ENCODE data around the gene PLSCR2.
"Not testable (repeated sequence)": the region's sequence is repeated elsewhere in the genome, so short reads cannot be mapped to it uniquely, and the experiment has no call there.

PLSCR2 gene

GRCh38 chr3:146485297-146485696, 15.9 kb upstream of the PLSCR2 start:
- in situ Hi-C loops (cut with HindIII; ENCODE audit: low sequenced_read_pairs), result no loop called here

DNA sequence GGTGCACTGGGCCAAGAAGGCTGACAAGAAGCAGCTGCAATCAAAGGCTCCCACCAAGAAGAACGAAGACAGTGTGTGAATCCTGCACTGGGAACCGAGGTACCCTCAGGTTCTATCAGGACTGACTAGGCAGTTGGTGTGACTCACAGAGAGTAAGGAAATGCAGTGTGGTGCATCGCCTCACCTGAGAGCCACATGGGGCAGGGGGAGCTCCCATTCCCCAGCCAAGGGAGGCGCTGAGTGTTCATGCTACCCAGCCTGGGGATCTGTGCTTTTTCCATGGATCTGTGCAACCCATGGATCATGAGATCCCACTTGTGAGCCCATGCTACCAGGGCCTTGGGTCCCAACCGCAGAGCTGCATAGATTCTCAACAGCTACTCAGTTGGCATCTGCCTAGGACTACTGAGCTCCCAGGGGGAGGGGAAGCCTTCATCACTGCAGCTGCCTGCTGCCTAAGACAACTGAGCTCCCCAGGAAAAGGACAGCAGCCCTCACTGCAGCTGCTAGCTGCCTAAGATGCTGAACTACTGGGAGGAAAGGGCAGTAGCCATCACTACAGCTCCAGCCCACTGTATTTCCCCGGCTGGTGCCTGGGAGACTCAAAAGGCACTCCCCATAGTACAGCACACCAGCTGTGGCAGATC, 6.9 kb upstream of the PLSCR2 start:
- no peak for DNase-seq (ENCODE audit: low read depth)
- no peak for TF ChIP-seq CTCF (IDR thresholded peaks at IDR 0.05; ENCODE audit: low read depth, low read length, missing control alignments)
- no peak overlapping the region for H3K4me3 ChIP-seq (ENCODE audit: low read depth, low read length)
- in situ Hi-C loops (cut with HindIII; ENCODE audit: low sequenced_read_pairs), result no loop called here

More at GRCh38 chr3:146485297-146485696, 15.9 kb upstream of the PLSCR2 start:
- DNase-seq (ENCODE audit: low read depth), result no peak
- TF ChIP-seq CTCF (IDR thresholded peaks at IDR 0.05; ENCODE audit: low read depth, low read length, missing control alignments), result no peak
- H3K4me3 ChIP-seq (ENCODE audit: low read depth, low read length), result no peak overlapping the region

- in situ Hi-C loops (cut with HindIII; ENCODE audit: low sequenced_read_pairs); H3K4me3 ChIP-seq (ENCODE audit: low read depth, low read length); DNase-seq (ENCODE audit: low read depth): not testable (repeated sequence)
Observed at GRCh38 chr3:146474976-146475375, 5.6 kb upstream of the PLSCR2 start.

- no peak overlapping the region for H3K4me3 ChIP-seq (ENCODE audit: low read depth, low read length)
- in situ Hi-C loops (cut with HindIII; ENCODE audit: low sequenced_read_pairs), result no loop called here
- no peak for TF ChIP-seq CTCF (IDR thresholded peaks at IDR 0.05; ENCODE audit: low read depth, low read length, missing control alignments)
- no peak for DNase-seq (ENCODE audit: low read depth)
Observed at GRCh38 chr3:146473726-146474125, 4.4 kb upstream of the PLSCR2 start.

GRCh38 chr3:146472611-146473010, 3.2 kb upstream of the PLSCR2 start:
- no peak for DNase-seq (ENCODE audit: low read depth)
- H3K4me3 ChIP-seq (ENCODE audit: low read depth, low read length), result no peak overlapping the region
- TF ChIP-seq CTCF (IDR thresholded peaks at IDR 0.05; ENCODE audit: low read depth, low read length, missing control alignments), result no peak
- in situ Hi-C loops (cut with HindIII; ENCODE audit: low sequenced_read_pairs), result no loop called here

DNA sequence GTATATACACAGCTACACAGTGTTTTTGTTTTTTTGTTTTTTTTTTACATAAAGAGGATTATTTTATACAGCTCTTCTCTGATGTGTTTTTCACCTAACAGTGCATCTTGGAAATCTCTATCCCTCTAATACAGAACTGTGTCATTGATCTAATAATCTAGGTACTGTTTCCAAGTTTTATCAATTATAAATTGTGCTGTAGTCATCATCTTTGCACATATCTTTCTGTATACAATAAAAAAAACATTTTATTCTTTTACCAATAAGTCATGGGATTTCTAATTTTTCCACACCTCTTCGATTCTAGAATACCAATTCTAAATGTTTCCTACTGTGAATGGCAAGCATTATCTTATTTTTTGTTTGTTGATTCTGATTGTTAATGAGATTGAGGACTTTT, 1.7 kb upstream of the PLSCR2 start:
- no peak for DNase-seq (ENCODE audit: low read depth)
- no peak overlapping the region for H3K4me3 ChIP-seq (ENCODE audit: low read depth, low read length)
- in situ Hi-C loops (cut with HindIII; ENCODE audit: low sequenced_read_pairs), result no loop called here
- no peak for TF ChIP-seq CTCF (IDR thresholded peaks at IDR 0.05; ENCODE audit: low read depth, low read length, missing control alignments)

GRCh38 chr3:146470425-146470990, 1.1 kb upstream of the PLSCR2 start:
- TF ChIP-seq CTCF (IDR thresholded peaks at IDR 0.05; ENCODE audit: low read depth, low read length, missing control alignments), result no peak
- in situ Hi-C loops (cut with HindIII; ENCODE audit: low sequenced_read_pairs), result no loop called here
- no peak overlapping the region for H3K4me3 ChIP-seq (ENCODE audit: low read depth, low read length)
- no peak for DNase-seq (ENCODE audit: low read depth)

Measured in astrocyte of the cerebellum (primary cell).